NCI-H2196 (cell line): ENCODE results near the gene MEIS1.

ENCODE experiments used
- DNase-seq: peaks from one replicate; lab custom pipeline; 2025; ENCODE audit not compliant: unreplicated experiment; lab: John Stamatoyannopoulos, UW

Gene MEIS1

GRCh38 chr2:66578687-66579106 lies 143.8 kb downstream of the MEIS1 start:
- DNase-seq: no peak

GRCh38 chr2:66579186-66580126 lies 144.5 kb downstream of the MEIS1 start:
- DNase-seq: no peak

GRCh38 chr2:66580166-66581049 lies 145.5 kb downstream of the MEIS1 start:
- no peak for DNase-seq

GRCh38 chr2:66581339-66582103 lies 146.6 kb downstream of the MEIS1 start:
- no peak for DNase-seq

- DNase-seq: no peak
These were observed 147.4 kb downstream of the MEIS1 start for GRCh38 chr2:66582104-66582986.

GRCh38 chr2:66582987-66583880 lies 148.3 kb downstream of the MEIS1 start:
- no peak for DNase-seq

GRCh38 chr2:66583881-66584280 lies 149.0 kb downstream of the MEIS1 start:
- DNase-seq: no peak

- DNase-seq: peak; percentile 19
These were observed 150.7 kb downstream of the MEIS1 start for GRCh38 chr2:66585587-66585986.

- DNase-seq: no peak
These were observed 152.3 kb downstream of the MEIS1 start for GRCh38 chr2:66587216-66587615.

- DNase-seq: no peak
These were observed 159.1 kb downstream of the MEIS1 start for GRCh38 chr2:66594001-66594400.

GRCh38 chr2:66595556-66595955 lies 160.6 kb downstream of the MEIS1 start:
- DNase-seq: no peak

GRCh38 chr2:66596256-66596655 lies 161.3 kb downstream of the MEIS1 start:
- DNase-seq: no peak

GRCh38 chr2:66601624-66602023 lies 166.7 kb downstream of the MEIS1 start:
- DNase-seq: no peak

GRCh38 chr2:66602341-66602740 lies 167.4 kb downstream of the MEIS1 start:
- DNase-seq: no peak

- DNase-seq: no peak
These were observed 169.4 kb downstream of the MEIS1 start for GRCh38 chr2:66604326-66604725.

GRCh38 chr2:66604976-66605375 lies 170.1 kb downstream of the MEIS1 start:
- DNase-seq: no peak

- DNase-seq: no peak
These were observed 172.2 kb downstream of the MEIS1 start for GRCh38 chr2:66607152-66607551.
